Left lung (tissue), 10 donors: ENCODE measurements around the gene OTOP2. TPM values are rescaled to one million over a fixed set of nuclear protein-coding genes. Genes with fewer than 3 reads are reported as not detected.

ENCODE experiments used
- ATAC-seq: fragments of 200-7000 bp; cut with Tn5 transposase; one replicate; pipeline ENCODE4 v1.9.1; 2020; ENCODE audit warnings: moderate library complexity
- DNase-seq, 4 donors: peaks; one replicate each; pipeline ENCODE4 v3.0.0-alpha.2; 2013 to 2020
- H3K27ac ChIP-seq, 2 donors: fragments of 200-600 bp; sonication (generic) in 1 of 2; one replicate each; pipeline versions ENCODE4 v1.5.0 to v1.8.0; 2020 to 2021
- H3K27me3 ChIP-seq, 2 donors: fragments of 200-600 bp; sonication (generic) in 1 of 2; one replicate each; pipeline versions ENCODE4 v1.5.0 to v1.8.0; 2020 to 2021
- H3K36me3 ChIP-seq, 2 donors: fragments of 200-600 bp; sonication (generic) in 1 of 2; one replicate each; pipeline versions ENCODE4 v1.5.0 to v1.8.0; 2020 to 2021
- H3K4me1 ChIP-seq, 2 donors: fragments of 200-600 bp; one replicate each; pipeline ENCODE4 v1.8.0; 2021
- H3K4me3 ChIP-seq, 2 donors: fragments of 200-600 bp; sonication (generic) in 1 of 2; one replicate each; pipeline versions ENCODE4 v1.5.0 to v1.8.0; 2020 to 2021; ENCODE audit warnings: mild to moderate bottlenecking in 1 of 2
- H3K9me3 ChIP-seq, 2 donors: fragments of 200-600 bp; sonication (generic) in 1 of 2; one replicate each; pipeline versions ENCODE4 v1.5.0 to v1.8.0; 2020 to 2021
- CTCF ChIP-seq, 2 donors: fragments of 200-600 bp; sonication (generic) in 1 of 2; IDR thresholded peaks; one replicate each; pipeline versions ENCODE4 v1.5.0 to v1.8.0; 2021; ENCODE audit warnings: antibody characterized with exemption in 2 of 2
- intact Hi-C, 2 donors: fragments of 100-400 bp; cut with DNase I; formaldehyde crosslinking; loops; one replicate each; pipeline versions ENCODE4 v1.11.2 to v1.14.2; 2022
- polyA plus RNA-seq, 6 donors: library from polyadenylated mRNA; unstranded; fragments of 120-200 nt; gene quantifications; one replicate each; pipeline ENCODE4 v1.2.1, GENCODE V29; 2013; ENCODE audit not compliant: insufficient read length in 6 of 6
- total RNA-seq, 2 donors: library from RNA; stranded (reverse); fragmentation: NEBNext Ultra II Directional; extraction: Animal tissue kit (Norgen Biotek cat#: 25700); gene quantifications; one replicate each; pipeline ENCODE4 v1.2.1, GENCODE V29; 2021
- donor health status: DM: no; HTN: yes; CAD: no.
- donor health status: DM: no; HTN: no; CAD: no.

OTOP2 gene
- total and polyA plus RNA-seq, 8 donors, result not detected

- H3K36me3 ChIP-seq, result no peaks in the 10 kb centered on the region
- TF ChIP-seq CTCF (IDR thresholded peaks at IDR 0.05), result no peak
- peaks cover 2 to 63% of the 10 kb centered on the region in 2 donors for H3K27me3 ChIP-seq
- H3K9me3 ChIP-seq, result no peaks in the 10 kb centered on the region
- H3K4me1 ChIP-seq, result no peaks in the 10 kb centered on the region
- DNase-seq, result no peak
- no peak for ATAC-seq
- no peak overlapping the region for H3K27ac ChIP-seq
- intact Hi-C loops, result no loop called here
- no peak overlapping the region for H3K4me3 ChIP-seq
Observed at GRCh38 chr17:74943808-74944522, 19.9 kb downstream of the OTOP2 start.

- DNase-seq (no peak), ATAC-seq (no peak)
- H3K4me3 ChIP-seq, result no peak overlapping the region
- intact Hi-C loops, result no loop called here
- no peaks in the 10 kb centered on the region for H3K36me3 ChIP-seq
- H3K9me3 ChIP-seq, result no peaks in the 10 kb centered on the region
- peaks cover 0 to 67% of the 10 kb centered on the region in 2 donors for H3K27me3 ChIP-seq
- no peaks in the 10 kb centered on the region for H3K4me1 ChIP-seq
- H3K27ac ChIP-seq, result no peak overlapping the region
- no peak for TF ChIP-seq CTCF (IDR thresholded peaks at IDR 0.05)
Observed at GRCh38 chr17:74945543-74945942, 21.5 kb downstream of the OTOP2 start.

- peaks cover 0 to 59% of the 10 kb centered on the region in 2 donors for H3K27me3 ChIP-seq
- intact Hi-C loops, result no loop called here
- no peak for DNase-seq
Observed at GRCh38 chr17:74946641-74947040, 22.6 kb downstream of the OTOP2 start.

GRCh38 chr17:74947041-74947754 is 23.1 kb downstream of the OTOP2 start:
- no peak overlapping the region for H3K27ac ChIP-seq
- peaks cover 0 to 11% of the 10 kb centered on the region in 2 donors for H3K36me3 ChIP-seq
- H3K9me3 ChIP-seq, result no peaks in the 10 kb centered on the region
- no peak for TF ChIP-seq CTCF (IDR thresholded peaks at IDR 0.05)
- H3K4me3 ChIP-seq, result no peak overlapping the region
- no peaks in the 10 kb centered on the region for H3K4me1 ChIP-seq
- intact Hi-C loops, result no loop called here
- DNase-seq (no peak), ATAC-seq (no peak)
- peaks cover 0 to 54% of the 10 kb centered on the region in 2 donors for H3K27me3 ChIP-seq

More at GRCh38 chr17:74946641-74947040, 22.6 kb downstream of the OTOP2 start:
- TF ChIP-seq CTCF (IDR thresholded peaks at IDR 0.05), result no peak
- no peak for ATAC-seq
- H3K9me3 ChIP-seq, result no peaks in the 10 kb centered on the region
- H3K4me3 ChIP-seq, result no peak overlapping the region
- peaks cover 0 to 8% of the 10 kb centered on the region in 2 donors for H3K36me3 ChIP-seq
- no peaks in the 10 kb centered on the region for H3K4me1 ChIP-seq
- no peak overlapping the region for H3K27ac ChIP-seq

GRCh38 chr17:74949455-74950115 is 25.5 kb downstream of the OTOP2 start:
- no peak overlapping the region for H3K4me3 ChIP-seq
- TF ChIP-seq CTCF (IDR thresholded peaks at IDR 0.05), result no peak
- H3K36me3 ChIP-seq, result peaks cover 0 to 20% of the 10 kb centered on the region in 2 donors
- DNase-seq (no peak), ATAC-seq (no peak)
- no peaks in the 10 kb centered on the region for H3K4me1 ChIP-seq
- H3K27me3 ChIP-seq, result peaks cover 0 to 32% of the 10 kb centered on the region in 2 donors
- intact Hi-C loops, result no loop called here
- no peak overlapping the region for H3K27ac ChIP-seq
- H3K9me3 ChIP-seq, result no peaks in the 10 kb centered on the region
